ENCODE results near the gene C9orf153.
"Not testable (repeated sequence)": the region's sequence is repeated elsewhere in the genome, so short reads cannot be mapped to it uniquely, and the experiment has no call there.

C9orf153 gene

GRCh38 chr9:86259557-86259956, at the start of gene C9orf153:
Gene C9orf153, minus strand, starts transcription at chr9:86259657. Its CDS starts 30,054 bp downstream, at chr9:86229603.
- no peak for DNase-seq

GRCh38 chr9:86308687-86309086, 49.2 kb upstream of the C9orf153 start:
- DNase-seq, result no peak

- DNase-seq, result no peak
Measured at GRCh38 chr9:86304236-86304730, 44.8 kb upstream of the C9orf153 start.

- DNase-seq, result no peak
Measured at GRCh38 chr9:86303316-86303975, 44.0 kb upstream of the C9orf153 start.

- DNase-seq, result no peak
Measured at GRCh38 chr9:86301686-86302085, 42.2 kb upstream of the C9orf153 start.

GRCh38 chr9:86300701-86301100, 41.2 kb upstream of the C9orf153 start:
- no peak for DNase-seq

GRCh38 chr9:86298873-86299272, 39.4 kb upstream of the C9orf153 start:
- DNase-seq, result peak in 4 of 58 donors; percentile 13 to 21 (median 17)

- not testable (repeated sequence) for DNase-seq
Measured at GRCh38 chr9:86290341-86290740, 30.9 kb upstream of the C9orf153 start.

GRCh38 chr9:86288499-86289198, 29.2 kb upstream of the C9orf153 start:
- no peak for DNase-seq

GRCh38 chr9:86287013-86287412, 27.6 kb upstream of the C9orf153 start:
- DNase-seq, result no peak

- no peak for DNase-seq
Measured at GRCh38 chr9:86286278-86286677, 26.8 kb upstream of the C9orf153 start.

- DNase-seq, result no peak
Measured at GRCh38 chr9:86285261-86285660, 25.8 kb upstream of the C9orf153 start.

- DNase-seq, result peak in 22 of 58 donors; percentile 24 to 77 (median 54)
Measured at GRCh38 chr9:86282979-86283535, 23.6 kb upstream of the C9orf153 start.

GRCh38 chr9:86282077-86282978, 22.9 kb upstream of the C9orf153 start, which contains the start of gene ISCA1:
Gene ISCA1, minus strand, starts transcription at chr9:86282538. Its CDS starts 80 bp downstream, at chr9:86282458.
- peak; percentile 51 to 98 (median 94) for DNase-seq

GRCh38 chr9:86281593-86282076, 22.2 kb upstream of the C9orf153 start:
- peak in 2 of 58 donors; percentile 28 to 75 for DNase-seq

GRCh38 chr9:86280580-86280979, 21.1 kb upstream of the C9orf153 start:
- peak in 1 of 58 donors; percentile 2 for DNase-seq

- no peak for DNase-seq
Measured at GRCh38 chr9:86279839-86280238, 20.4 kb upstream of the C9orf153 start.

GRCh38 chr9:86277072-86277471, 17.6 kb upstream of the C9orf153 start:
- no peak for DNase-seq

- DNase-seq, result no peak
Measured at GRCh38 chr9:86275962-86276361, 16.5 kb upstream of the C9orf153 start.

- peak in 2 of 58 donors; percentile 4 to 7 for DNase-seq
Measured at GRCh38 chr9:86274821-86275643, 15.6 kb upstream of the C9orf153 start.

All from anterior cingulate cortex (tissue), 58 donors.